H1 (cell line): ENCODE data around the gene TP53RK. TPM values are rescaled to one million over a fixed set of nuclear protein-coding genes. Genes with fewer than 3 reads are reported as not detected.

Source experiments
- CTCF ChIA-PET: fragments of 300-600 bp; sonication (Branson Sonifier 250); formaldehyde crosslinking; loops from one replicate; lab custom pipeline; 2021; ENCODE audit not compliant: partially characterized antibody; lab: Charles Lee
- POLR2A ChIA-PET: fragments of 300-600 bp; sonication (Branson Sonifier 250); formaldehyde crosslinking; loops from one replicate; lab custom pipeline; 2021; ENCODE audit warnings: inconsistent platforms; ENCODE audit not compliant: partially characterized antibody; lab: Charles Lee
- DNase-seq, 2 experiments: peaks; one replicate each; pipeline versions ENCODE4 v3.0.0 to v3.0.0-alpha.2; 2010 to 2022; ENCODE audit warnings: low spot score in 2 of 2, low read depth in 1 of 2, mixed read lengths in 1 of 2
- FAIRE-seq: peaks from 2 replicates; lab custom pipeline; 2011; peaks lifted over from hg19 to GRCh38; lab: Jason Lieb, UNC
- H2AFZ ChIP-seq: 2 replicates; pipeline ENCODE4 v1.8.1; 2012; ENCODE audit warnings: low read length, inconsistent platforms
- H2AK5ac ChIP-seq: 2 replicates; pipeline ENCODE4 v1.6.1; 2013; ENCODE audit warnings: low read depth, low read length
- H2BK120ac ChIP-seq: replicated peaks from 2 replicates; pipeline ENCODE3; 2013; ENCODE audit warnings: low read depth, low read length, inconsistent platforms
- H2BK12ac ChIP-seq: 2 replicates; pipeline ENCODE4 v1.6.1; 2013; ENCODE audit warnings: low read depth, low read length
- H2BK15ac ChIP-seq: 2 replicates; pipeline ENCODE4 v1.6.1; 2013; ENCODE audit warnings: low read length
- H2BK20ac ChIP-seq: 2 replicates; pipeline ENCODE4 v1.6.1; 2013; ENCODE audit warnings: low read length
- H2BK5ac ChIP-seq: 2 replicates; pipeline ENCODE4 v1.6.1; 2013; ENCODE audit warnings: low read depth, low read length
- H3K14ac ChIP-seq: 2 replicates; pipeline ENCODE4 v1.6.1; 2013; ENCODE audit warnings: inconsistent platforms; ENCODE audit not compliant: insufficient read length
- H3K18ac ChIP-seq: 2 replicates; pipeline ENCODE4 v1.6.1; 2013; ENCODE audit warnings: low read length; ENCODE audit errors: extremely low read depth
- H3K23ac ChIP-seq: 2 replicates; pipeline ENCODE4 v1.6.1; 2013; ENCODE audit warnings: inconsistent platforms; ENCODE audit not compliant: insufficient read length
- H3K23me2 ChIP-seq: 2 replicates; pipeline ENCODE4 v1.6.1; 2013; ENCODE audit warnings: low read depth, low read length
- H3K27ac ChIP-seq: 2 replicates; pipeline ENCODE4 v1.6.1; 2011; ENCODE audit warnings: low read depth, low read length, inconsistent platforms
- H3K27me3 ChIP-seq, 4 experiments: replicated peaks in 1 of 4; 1 replicate in 1 of 4; 2 replicates in 3 of 4; pipeline versions ENCODE4 v1.6.1 to v1.8.1; 2011 to 2013; ENCODE audit warnings: low read length in 3 of 4, mild to moderate bottlenecking in 3 of 4, inconsistent platforms in 2 of 4, mixed read lengths in 2 of 4, moderate library complexity in 1 of 4; ENCODE audit not compliant: control insufficient read depth in 3 of 4, insufficient read depth in 3 of 4; ENCODE audit errors: extremely low read depth in 1 of 4
- H3K36me3 ChIP-seq, 4 experiments: 2 replicates each; pipeline versions ENCODE4 v1.6.1 to v1.8.1; 2011 to 2013; ENCODE audit warnings: mild to moderate bottlenecking in 4 of 4, low read length in 3 of 4, moderate library complexity in 2 of 4, control low read depth in 1 of 4, inconsistent platforms in 1 of 4; ENCODE audit not compliant: insufficient read depth in 4 of 4, control insufficient read depth in 2 of 4
- H3K4ac ChIP-seq: replicated peaks from 2 replicates; pipeline ENCODE3; 2013; ENCODE audit warnings: low read length, low read depth, mixed read lengths, inconsistent platforms; ENCODE audit not compliant: insufficient read length
- H3K4me1 ChIP-seq, 4 experiments: replicated peaks in 1 of 4; 1 replicate in 1 of 4; 2 replicates in 3 of 4; pipeline versions ENCODE4 v1.6.1 to v1.8.1; 2011 to 2013; ENCODE audit warnings: low read length in 3 of 4, inconsistent platforms in 2 of 4, mixed read lengths in 1 of 4; ENCODE audit not compliant: insufficient read depth in 4 of 4, control insufficient read depth in 3 of 4
- H3K4me2 ChIP-seq, 2 experiments: 2 replicates each; pipeline versions ENCODE4 v1.6.1 to v1.8.1; 2011 to 2013; ENCODE audit warnings: low read depth in 2 of 2, low read length in 2 of 2, control low read depth in 1 of 2, inconsistent platforms in 1 of 2, mild to moderate bottlenecking in 1 of 2; ENCODE audit not compliant: insufficient read depth in 1 of 2
- H3K4me3 ChIP-seq, 4 experiments: fragments of 200-600, 300-600 bp in 1 of 4; sonication (generic), shearing (Covaris generic), sonication (Bioruptor Twin) in 1 of 4; 2 replicates each; pipeline versions ENCODE4 v1.5.1 to v1.8.1; 2011 to 2016; ENCODE audit warnings: low read length in 4 of 4, low read depth in 3 of 4, control low read depth in 2 of 4, inconsistent platforms in 2 of 4, mild to moderate bottlenecking in 2 of 4, mixed read lengths in 1 of 4, moderate library complexity in 1 of 4; ENCODE audit not compliant: insufficient read depth in 2 of 4; ENCODE audit errors: extremely low read depth in 1 of 4
- H3K56ac ChIP-seq: replicated peaks from 2 replicates; pipeline ENCODE3; 2013; ENCODE audit warnings: low read depth, mild to moderate bottlenecking, mixed read lengths, low read length, inconsistent platforms; ENCODE audit not compliant: insufficient read length
- H3K79me1 ChIP-seq: 2 replicates; pipeline ENCODE4 v1.6.1; 2013; ENCODE audit warnings: low read depth, low read length, control low read depth
- H3K79me2 ChIP-seq, 2 experiments: 2 replicates each; pipeline versions ENCODE4 v1.6.1 to v1.8.1; 2012 to 2013; ENCODE audit warnings: low read length in 2 of 2, mild to moderate bottlenecking in 2 of 2, inconsistent platforms in 1 of 2; ENCODE audit not compliant: insufficient read depth in 2 of 2, control insufficient read depth in 1 of 2
- H3K9ac ChIP-seq, 4 experiments: replicated peaks in 1 of 4; 1 replicate in 1 of 4; 2 replicates in 3 of 4; pipeline versions ENCODE4 v1.6.1 to v1.8.1; 2011 to 2013; ENCODE audit warnings: low read depth in 3 of 4, low read length in 3 of 4, control low read depth in 2 of 4, mild to moderate bottlenecking in 2 of 4, moderate library complexity in 2 of 4, inconsistent platforms in 1 of 4; ENCODE audit errors: extremely low read depth in 1 of 4
- H3K9me3 ChIP-seq, 2 experiments: 2 replicates each; pipeline versions ENCODE4 v1.6.1 to v1.8.1; 2012 to 2013; ENCODE audit warnings: mild to moderate bottlenecking in 2 of 2, moderate library complexity in 2 of 2, control low read depth in 1 of 2, inconsistent platforms in 1 of 2, low read depth in 1 of 2, low read length in 1 of 2, mixed read lengths in 1 of 2; ENCODE audit not compliant: insufficient read depth in 2 of 2
- H4K20me1 ChIP-seq, 2 experiments: replicated peaks in 1 of 2; 2 replicates each; pipeline versions ENCODE3 to v1.8.1; 2011 to 2013; ENCODE audit warnings: inconsistent platforms in 2 of 2, low read length in 2 of 2, mild to moderate bottlenecking in 1 of 2; ENCODE audit not compliant: insufficient read depth in 2 of 2, control insufficient read depth in 1 of 2
- H4K5ac ChIP-seq: 2 replicates; pipeline ENCODE4 v1.6.1; 2013; ENCODE audit warnings: low read length, low read depth, mixed read lengths, inconsistent platforms; ENCODE audit not compliant: insufficient read length
- H4K8ac ChIP-seq: 2 replicates; pipeline ENCODE4 v1.8.0; 2013; ENCODE audit warnings: mild to moderate bottlenecking, moderate library complexity, low read length, inconsistent platforms; ENCODE audit not compliant: insufficient read depth; ENCODE audit errors: extremely low read depth
- H4K91ac ChIP-seq: replicated peaks from 2 replicates; pipeline ENCODE3; 2013; ENCODE audit warnings: low read length, mixed read lengths, inconsistent platforms; ENCODE audit not compliant: insufficient read length
- BACH1 ChIP-seq: IDR thresholded peaks from 2 replicates; pipeline ENCODE4 v1.6.1; 2012; ENCODE audit warnings: low read length, improper control_type of control experiment
- CBX5 ChIP-seq: fragments of 300-800, 300-1000 bp; sonication (generic); IDR thresholded peaks from 2 replicates; pipeline ENCODE4 v1.7.1; 2016; ENCODE audit warnings: antibody characterized with exemption, low read length, low read depth
- CTBP2 ChIP-seq: IDR thresholded peaks from 2 replicates; pipeline ENCODE4 v1.7.0; 2011; ENCODE audit warnings: borderline replicate concordance, mild to moderate bottlenecking, moderate library complexity, mixed read lengths, low read length; ENCODE audit not compliant: insufficient read depth, insufficient read length
- GABPA ChIP-seq: IDR thresholded peaks from 2 replicates; pipeline ENCODE4 v1.6.1; 2011; ENCODE audit warnings: mild to moderate bottlenecking, low read length, moderate library complexity, borderline replicate concordance; ENCODE audit not compliant: insufficient read depth
- RFX5 ChIP-seq: IDR thresholded peaks from 2 replicates; pipeline ENCODE4 v1.6.1; 2011; ENCODE audit warnings: low read depth, low read length, improper control_type of control experiment, borderline replicate concordance
- SP1 ChIP-seq: IDR thresholded peaks from 2 replicates; pipeline ENCODE4 v1.6.1; 2011; ENCODE audit warnings: low read depth, low read length
- TAF7 ChIP-seq: optimal IDR thresholded peaks from 2 replicates; pipeline ENCODE3; 2011; ENCODE audit warnings: low read depth, mild to moderate bottlenecking, inconsistent platforms, low read length, moderate library complexity, borderline replicate concordance
- ZNF274 ChIP-seq: IDR thresholded peaks from 2 replicates; pipeline ENCODE4 v1.7.0; 2012; ENCODE audit warnings: low read length, borderline replicate concordance; ENCODE audit errors: extremely low read depth
- WGBS, 2 experiments: shearing (Covaris generic) in 1 of 2; methylation state at CpG; one replicate each; pipeline versions ENCODE4 v1.1.6 to v1.1.7; 2013 to 2015; ENCODE audit warnings: low lambda C conversion rate in 2 of 2, mixed read lengths in 2 of 2, inconsistent platforms in 1 of 2, low coverage in 1 of 2, missing lambda C conversion rate in 1 of 2; ENCODE audit not compliant: insufficient replicate concordance in 2 of 2, insufficient coverage in 1 of 2, insufficient read length in 1 of 2; ENCODE audit errors: extremely low coverage in 1 of 2, missing lambda C conversion rate in 1 of 2; 5-methylcytosine and 5-hydroxymethylcytosine counted together
- polyA plus RNA-seq, 7 experiments: library from polyadenylated mRNA; depleted of rRNA in 3 of 7; stranded (reverse) in 5 of 7; unstranded in 2 of 7; fragments of >200 nt in 5 of 7; fragments of 200-250 nt in 2 of 7; gene quantifications; 1 replicate in 5 of 7; 2 replicates in 1 of 7; 4 replicates in 1 of 7; pipeline versions ENCODE4 v1.2.1 to v1.2.3, GENCODE V29; 2011 to 2013; ENCODE audit warnings: missing spikeins in 2 of 7, mixed read lengths in 2 of 7
- total RNA-seq: library from RNA; stranded (reverse); fragmentation: NEBNext Ultra II Directional; extraction: Animal tissue kit (Norgen Biotek cat#: 25700); gene quantifications from 2 replicates; pipeline ENCODE4 v1.2.1, GENCODE V29; 2021

TP53RK gene
- total and polyA plus RNA-seq, 2 of the 8 experiments (the other 6 are each of a cell fraction or from before 2014, with no cell fraction given), result 8.5 to 16.3 TPM

- Histone ChIP-seq H2BK5ac (no peak overlapping the region), H4K5ac (no peak overlapping the region), H4K8ac (no peak overlapping the region), H3K27me3 (no peaks in the 10 kb centered on the region), H3K9ac (no peak overlapping the region), H3K4me3 (no peak overlapping the region), H4K20me1 (no peaks in the 10 kb centered on the region), H3K23me2 (no peaks in the 10 kb centered on the region), H3K79me2 (no peaks in the 10 kb centered on the region), H3K36me3 (no peaks in the 10 kb centered on the region), H3K23ac (no peak overlapping the region), H3K14ac (no peak overlapping the region), H2AFZ (no peak overlapping the region), H3K4me1 (no peaks in the 10 kb centered on the region), H3K4me2 (no peak overlapping the region), H2BK15ac (no peak overlapping the region), H2AK5ac (no peak overlapping the region), H3K79me1 (no peaks in the 10 kb centered on the region), H3K4ac (no peak overlapping the region), H4K91ac (no peak overlapping the region), H2BK12ac (no peak overlapping the region), H3K56ac (no peak overlapping the region), H3K9me3 (no peaks in the 10 kb centered on the region; a peak in 1 of 4 replicates), H3K27ac (no peak overlapping the region), H2BK120ac (no peak overlapping the region), H3K18ac (no peak overlapping the region), H2BK20ac (no peak overlapping the region)
- ChIA-PET CTCF (interaction anchor here (1.1 to 1.9 kb wide), 3 partner anchors 12 to 649 kb away, joined by 3 to 5 read pairs (median 5); no protein-coding TSS in a partner anchor), POLR2A (no interaction called here)
- DNase-seq (no peak), FAIRE-seq (no peak)
- 100% methylated on average over 2 of the region's 2 CpGs; no CpG with 5 or more reads in 1 of the 2 experiments for WGBS, 2 experiments
- no peak for TF ChIP-seq BACH1
- TF ChIP-seq CTBP2, result no peak
- TF ChIP-seq SP1, result no peak
- no peak for TF ChIP-seq ZNF274
- TF ChIP-seq RFX5, result no peak
- TF ChIP-seq CBX5, result no peak
- TF ChIP-seq GABPA, result no peak
- TF ChIP-seq TAF7, result no peak
Observed at GRCh38 chr20:46735436-46735835, 46.2 kb upstream of the TP53RK start.
